Nasal cavity respiratory epithelium epithelial cell of viscerocranial mucosa (primary cell): ENCODE data around the gene RASA4B. TPM values are rescaled to one million over a fixed set of nuclear protein-coding genes. Genes with fewer than 3 reads are reported as not detected.

Source experiments
- total RNA-seq: library from RNA; depleted of rRNA; stranded (reverse); fragments of >200 nt; gene quantifications from 2 replicates; pipeline ENCODE4 v1.2.3, GENCODE V29; 2014

RASA4B gene
- 0.85 and 1.0 TPM in 2 replicates for total RNA-seq

DNA sequence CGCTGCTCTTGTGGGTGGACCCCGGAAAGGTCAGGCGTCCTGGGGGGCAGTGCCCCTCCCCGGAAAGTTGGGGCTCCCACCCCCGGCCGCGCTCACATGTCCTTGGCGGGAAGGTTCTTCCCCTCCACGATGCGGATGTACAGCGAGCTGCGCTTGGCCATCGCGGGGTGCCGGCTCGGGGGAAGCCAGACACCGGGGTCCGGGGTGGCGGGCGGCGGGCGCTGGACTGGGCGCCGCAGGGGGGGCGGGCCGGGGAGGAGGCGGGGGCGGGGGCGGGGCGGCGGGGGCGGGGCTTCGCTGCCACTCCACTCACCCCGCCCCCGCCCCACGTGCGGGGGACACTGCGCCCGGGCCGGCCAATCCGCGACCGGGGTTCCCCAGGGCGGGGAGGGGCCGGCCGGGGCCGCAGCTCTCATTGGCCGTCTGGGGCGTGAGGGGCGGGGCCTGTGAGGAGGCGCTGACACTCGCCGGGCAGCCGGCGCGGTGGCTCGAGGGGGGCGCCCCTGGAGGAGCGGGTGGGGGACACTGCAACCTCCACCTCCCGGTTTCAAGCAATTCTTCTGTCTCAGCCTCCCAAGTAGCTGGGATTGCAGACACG, at the start of gene RASA4B:
RASA4B (minus strand) TSS at position 228 of the 598 bp plus-strand sequence; CDS start at position 161, 67 bp downstream.

GRCh38 chr7:102550808-102551422, 33.3 kb upstream of the RASA4B start, which contains the start of gene SPDYE2:
Gene SPDYE2, plus strand, starts transcription at chr7:102551226. Its CDS starts 2,030 bp downstream, at chr7:102553256.

DNA sequence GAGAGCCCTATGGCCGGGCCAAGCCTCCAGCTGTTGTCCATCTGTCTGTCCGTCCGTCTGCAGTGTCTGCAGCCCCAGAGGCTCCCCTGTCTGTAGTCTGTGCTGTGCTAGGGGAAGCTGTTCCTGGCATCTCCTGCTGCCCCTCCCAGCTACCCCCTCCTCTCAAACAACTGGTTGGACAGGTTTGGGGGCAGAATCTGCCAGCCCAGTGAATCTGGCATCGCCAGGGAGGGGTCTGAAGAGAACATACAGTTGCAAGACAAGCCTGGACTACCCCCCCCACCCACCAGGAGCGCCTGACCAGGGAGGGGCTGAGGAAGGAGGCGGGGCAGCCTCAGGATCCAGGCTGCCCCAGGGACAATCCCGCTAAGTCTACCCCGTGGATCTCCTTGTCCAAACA, 26.0 kb upstream of the RASA4B start, which contains the start of gene UPK3BL2:
UPK3BL2 (minus strand) TSS at position 101 of the 400 bp plus-strand sequence; CDS start at position 41, 60 bp downstream.

GRCh38 chr7:102478314-102479208, 39.0 kb downstream of the RASA4B start, which contains the start of gene POLR2J:
Gene POLR2J, minus strand, starts transcription at chr7:102478922. Its CDS starts 62 bp downstream, at chr7:102478860.

GRCh38 chr7:102464577-102465280, 52.8 kb downstream of the RASA4B start, which contains the start of the genes ALKBH4 and LRWD1:
Gene ALKBH4, minus strand, starts transcription at chr7:102464863. Its CDS starts 27 bp downstream, at chr7:102464836.
Gene LRWD1, plus strand, starts transcription at chr7:102464984. Its CDS starts 97 bp downstream, at chr7:102465081.

DNA sequence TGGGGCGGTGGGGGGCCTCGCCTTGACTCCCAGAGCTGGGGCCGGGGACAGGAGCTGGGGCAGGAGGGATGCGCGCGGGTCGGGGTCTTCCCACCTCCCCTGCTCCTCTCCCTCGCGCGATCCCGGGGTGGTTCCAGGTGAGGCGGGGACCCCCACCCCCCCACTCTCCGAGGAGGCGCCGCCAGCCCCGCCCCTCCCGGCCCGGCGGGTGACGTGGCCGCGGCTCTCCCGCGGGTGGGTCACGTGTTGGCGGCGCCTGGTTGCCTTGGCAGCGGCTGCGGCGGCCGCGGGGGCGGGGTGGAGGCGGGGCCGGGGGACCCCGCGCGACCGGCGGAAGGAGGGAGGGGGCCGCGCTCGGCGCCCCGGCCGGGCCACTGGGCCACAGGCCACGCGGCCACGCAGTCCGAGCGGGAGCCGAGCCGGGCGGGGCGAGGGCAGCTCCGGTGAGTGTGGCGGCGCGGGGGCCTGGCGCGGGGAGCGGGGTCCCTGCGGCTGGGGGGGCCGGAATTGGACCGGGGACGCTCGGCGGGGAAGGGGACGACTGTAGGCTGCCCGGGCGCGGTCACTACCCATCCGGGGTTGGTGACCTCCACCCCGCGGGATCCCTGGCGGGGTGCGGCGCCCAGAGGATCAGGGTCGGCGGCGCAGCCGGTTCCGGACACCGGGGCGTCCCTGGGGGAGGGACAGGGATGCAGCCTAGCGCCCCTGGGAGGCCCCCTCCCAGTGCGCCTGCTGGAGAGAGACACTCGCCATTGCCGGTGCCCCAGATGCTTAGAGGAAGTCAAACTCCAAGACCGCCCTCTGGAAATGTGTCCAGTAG, 84.1 kb downstream of the RASA4B start, which contains the start of gene ORAI2:
ORAI2 (plus strand) TSS at position 357 of the 820 bp plus-strand sequence. CDS start 5,382 bp downstream, outside the sequence.

Other genes with a start within 250 kb of the RASA4B start
- gene SH2B2, start 230.9 kb downstream of the RASA4B start, total RNA-seq = 2.4 and 5.1 TPM in 2 replicates
- gene SPDYE6, start 161.3 kb downstream of the RASA4B start, total RNA-seq = not detected in 2 replicates
- 14.4 and 16.0 TPM in 2 replicates for gene PRKRIP1, start 121.4 kb downstream of the RASA4B start, total RNA-seq
- 7.5 and 13.2 TPM in 2 replicates for gene ORAI2, start 84.2 kb downstream of the RASA4B start, total RNA-seq
- 6.5 and 8.0 TPM in 2 replicates for gene ALKBH4, start 52.9 kb downstream of the RASA4B start, total RNA-seq
- gene LRWD1, start 52.8 kb downstream of the RASA4B start, total RNA-seq = 22.5 and 27.0 TPM in 2 replicates
- 26.8 and 37.6 TPM in 2 replicates for gene POLR2J, start 38.9 kb downstream of the RASA4B start, total RNA-seq
- 2.4 and 72.2 TPM in 2 replicates for gene UPK3BL2, start 25.9 kb upstream of the RASA4B start, total RNA-seq
- not detected in 2 replicates for gene SPDYE2, start 33.4 kb upstream of the RASA4B start, total RNA-seq
- gene POLR2J3, start 54.8 kb upstream of the RASA4B start, total RNA-seq = 10.3 and 10.9 TPM in 2 replicates
- 1.7 and 2.9 TPM in 2 replicates for gene RASA4, start 99.0 kb upstream of the RASA4B start, total RNA-seq
- 40.0 and 90.6 TPM in 2 replicates for gene UPK3BL1, start 125.0 kb upstream of the RASA4B start, total RNA-seq
- not detected in 2 replicates for gene SPDYE2B, start 132.5 kb upstream of the RASA4B start, total RNA-seq
- 1.2 and 1.4 TPM in 2 replicates for gene POLR2J2, start 153.9 kb upstream of the RASA4B start, total RNA-seq
- gene FAM185A, start 231.2 kb upstream of the RASA4B start, total RNA-seq = 7.2 and 13.0 TPM in 2 replicates